T-helper 1 cell treated with Interleukin-12 subunit alpha and Interleukin-12 subunit beta and Interleukin-4 antibody, amounts not matched to agents 30 μg/mL and 1 μg/mL, for 36 hours (primary cell): ENCODE data around the gene BANF2.

ENCODE experiments used
- H3K27ac Mint-ChIP-seq: one replicate; pipeline ENCODE4 v1.8.0; 2021; ENCODE audit warnings: mild to moderate bottlenecking, mixed read lengths
- H3K27me3 Mint-ChIP-seq: one replicate; pipeline ENCODE4 v1.8.0; 2021; ENCODE audit warnings: low read depth, mixed read lengths
- H3K36me3 Mint-ChIP-seq: one replicate; pipeline ENCODE4 v1.8.0; 2021; ENCODE audit warnings: low read depth, mixed read lengths
- H3K4me1 Mint-ChIP-seq: one replicate; pipeline ENCODE4 v1.8.0; 2021; ENCODE audit warnings: low read depth, mixed read lengths
- H3K4me3 Mint-ChIP-seq: one replicate; pipeline ENCODE4 v1.8.0; 2021; ENCODE audit warnings: mild to moderate bottlenecking, moderate library complexity, mixed read lengths
- H3K9me3 Mint-ChIP-seq: one replicate; pipeline ENCODE4 v1.8.0; 2021; ENCODE audit warnings: mixed read lengths

BANF2 gene

GRCh38 chr20:17741220-17741619, 41.5 kb downstream of the BANF2 start:
- H3K36me3 Mint-ChIP-seq, result no peaks in the 10 kb centered on the region
- H3K27me3 Mint-ChIP-seq, result no peaks in the 10 kb centered on the region
- no peaks in the 10 kb centered on the region for H3K4me1 Mint-ChIP-seq
- no peak overlapping the region for H3K27ac Mint-ChIP-seq
- no peak overlapping the region for H3K4me3 Mint-ChIP-seq
- H3K9me3 Mint-ChIP-seq, result peaks cover 12% of the 10 kb centered on the region

- H3K9me3 Mint-ChIP-seq, result peaks cover 6% of the 10 kb centered on the region
- no peaks in the 10 kb centered on the region for H3K4me1 Mint-ChIP-seq
- no peak overlapping the region for H3K27ac Mint-ChIP-seq
- H3K4me3 Mint-ChIP-seq, result no peak overlapping the region
- H3K27me3 Mint-ChIP-seq, result peaks cover 3% of the 10 kb centered on the region
- no peaks in the 10 kb centered on the region for H3K36me3 Mint-ChIP-seq
Observed at GRCh38 chr20:17742731-17743130, 43.0 kb downstream of the BANF2 start.

DNA sequence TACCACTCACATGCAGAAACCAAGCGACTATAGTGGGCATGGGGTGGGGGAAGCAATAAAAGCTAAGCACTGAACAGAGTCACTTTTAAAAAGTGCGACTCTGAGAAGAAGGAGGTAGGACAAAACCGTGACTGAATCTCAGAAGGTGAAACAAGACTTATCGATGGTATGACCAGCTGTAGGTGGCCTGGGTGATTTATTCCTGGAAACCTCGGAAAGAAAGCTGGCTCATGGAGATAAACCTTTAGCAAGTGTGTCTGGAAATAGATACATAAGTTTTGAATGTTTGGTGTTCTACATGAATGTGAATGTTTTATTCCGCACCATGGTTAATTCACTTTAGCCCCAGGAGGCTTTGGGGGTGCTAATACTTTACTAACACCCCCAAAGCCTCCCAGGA, 43.9 kb downstream of the BANF2 start:
- Mint-ChIP-seq H3K27ac (no peak overlapping the region), H3K4me1 (no peaks in the 10 kb centered on the region), H3K36me3 (no peaks in the 10 kb centered on the region)

DNA sequence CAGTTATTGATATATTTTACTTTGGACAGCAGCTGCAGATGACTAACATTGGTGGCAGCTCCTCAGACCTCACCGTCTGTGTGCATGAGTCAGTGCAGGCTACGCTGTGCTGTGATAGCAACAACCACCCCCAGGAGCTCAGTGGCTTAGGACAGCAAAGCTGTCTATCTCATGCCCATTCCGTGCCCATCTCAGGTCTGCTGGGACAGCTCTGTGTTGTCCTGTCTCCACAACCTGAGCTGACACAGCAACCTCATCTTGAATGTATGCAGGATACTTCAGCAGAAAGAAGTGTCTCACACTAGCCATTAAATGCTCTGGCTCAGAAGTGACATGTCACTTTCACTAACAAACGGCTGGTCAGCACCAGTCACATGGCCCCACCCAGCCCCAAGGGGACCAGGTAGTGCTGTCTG, 47.7 kb downstream of the BANF2 start:
- Mint-ChIP-seq H3K36me3 (no peaks in the 10 kb centered on the region), H3K9me3 (no peaks in the 10 kb centered on the region), H3K4me1 (no peaks in the 10 kb centered on the region), H3K27ac (no peak overlapping the region), H3K27me3 (peaks cover 3% of the 10 kb centered on the region), H3K4me3 (no peak overlapping the region)

More for the DNA sequence above, 43.9 kb downstream of the BANF2 start:
- no peaks in the 10 kb centered on the region for H3K9me3 Mint-ChIP-seq
- peaks cover 3% of the 10 kb centered on the region for H3K27me3 Mint-ChIP-seq
- no peak overlapping the region for H3K4me3 Mint-ChIP-seq

- Mint-ChIP-seq H3K4me1 (no peaks in the 10 kb centered on the region), H3K9me3 (no peaks in the 10 kb centered on the region), H3K27ac (no peak overlapping the region), H3K36me3 (no peaks in the 10 kb centered on the region), H3K27me3 (peaks cover 3% of the 10 kb centered on the region), H3K4me3 (no peak overlapping the region)
Observed at GRCh38 chr20:17748279-17748678, 48.5 kb downstream of the BANF2 start.

DNA sequence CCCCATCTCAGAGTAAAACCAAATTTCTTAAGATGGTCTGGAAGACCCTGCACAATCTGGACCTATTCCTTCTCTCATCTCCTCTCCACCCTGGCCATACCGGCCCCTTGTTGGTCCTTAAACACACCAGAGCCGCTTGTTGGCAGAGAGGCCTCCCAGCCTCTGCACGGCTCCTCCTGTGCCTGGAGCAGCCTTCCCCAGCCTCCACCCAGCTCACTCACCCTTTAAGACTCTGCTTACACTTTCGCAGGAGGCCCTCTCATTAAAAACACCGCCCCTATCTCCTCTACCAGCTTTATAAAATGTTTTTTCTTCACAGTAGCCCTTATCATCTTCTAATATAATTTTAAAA, 49.8 kb downstream of the BANF2 start:
- Mint-ChIP-seq H3K36me3 (no peaks in the 10 kb centered on the region), H3K27ac (no peak overlapping the region)

GRCh38 chr20:17749978-17750721, 50.4 kb downstream of the BANF2 start:
- peaks cover 3% of the 10 kb centered on the region for H3K27me3 Mint-ChIP-seq
- H3K9me3 Mint-ChIP-seq, result no peaks in the 10 kb centered on the region
- no peak overlapping the region for H3K4me3 Mint-ChIP-seq
- H3K36me3 Mint-ChIP-seq, result no peaks in the 10 kb centered on the region
- no peak overlapping the region for H3K27ac Mint-ChIP-seq
- H3K4me1 Mint-ChIP-seq, result no peaks in the 10 kb centered on the region

More for the DNA sequence above, 49.8 kb downstream of the BANF2 start:
- no peaks in the 10 kb centered on the region for H3K9me3 Mint-ChIP-seq
- peaks cover 3% of the 10 kb centered on the region for H3K27me3 Mint-ChIP-seq
- H3K4me3 Mint-ChIP-seq, result no peak overlapping the region
- H3K4me1 Mint-ChIP-seq, result no peaks in the 10 kb centered on the region

DNA sequence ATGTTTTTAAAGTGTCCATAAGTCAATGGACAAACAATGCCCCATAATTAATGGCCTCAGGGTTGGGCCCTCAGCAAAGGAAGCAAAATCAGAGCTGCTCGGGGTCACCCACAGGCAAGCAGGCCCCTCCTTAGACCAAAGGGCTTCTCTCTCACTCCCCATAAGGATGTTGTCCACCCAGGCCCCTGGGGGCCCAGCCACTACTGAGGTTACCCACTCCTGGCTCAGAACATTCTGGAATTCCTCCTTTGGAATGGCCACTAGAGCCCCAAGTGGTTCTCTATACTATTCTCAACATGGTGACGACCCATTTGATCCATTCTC, 50.9 kb downstream of the BANF2 start:
- H3K4me3 Mint-ChIP-seq, result no peak overlapping the region
- no peaks in the 10 kb centered on the region for H3K4me1 Mint-ChIP-seq
- no peak overlapping the region for H3K27ac Mint-ChIP-seq
- H3K9me3 Mint-ChIP-seq, result no peaks in the 10 kb centered on the region
- no peaks in the 10 kb centered on the region for H3K36me3 Mint-ChIP-seq
- H3K27me3 Mint-ChIP-seq, result peaks cover 4% of the 10 kb centered on the region

- Mint-ChIP-seq H3K36me3 (no peaks in the 10 kb centered on the region), H3K4me3 (no peak overlapping the region), H3K9me3 (no peaks in the 10 kb centered on the region), H3K27me3 (peaks cover 9% of the 10 kb centered on the region), H3K27ac (no peak overlapping the region), H3K4me1 (no peaks in the 10 kb centered on the region)
Observed at GRCh38 chr20:17751640-17752039, 51.9 kb downstream of the BANF2 start.

DNA sequence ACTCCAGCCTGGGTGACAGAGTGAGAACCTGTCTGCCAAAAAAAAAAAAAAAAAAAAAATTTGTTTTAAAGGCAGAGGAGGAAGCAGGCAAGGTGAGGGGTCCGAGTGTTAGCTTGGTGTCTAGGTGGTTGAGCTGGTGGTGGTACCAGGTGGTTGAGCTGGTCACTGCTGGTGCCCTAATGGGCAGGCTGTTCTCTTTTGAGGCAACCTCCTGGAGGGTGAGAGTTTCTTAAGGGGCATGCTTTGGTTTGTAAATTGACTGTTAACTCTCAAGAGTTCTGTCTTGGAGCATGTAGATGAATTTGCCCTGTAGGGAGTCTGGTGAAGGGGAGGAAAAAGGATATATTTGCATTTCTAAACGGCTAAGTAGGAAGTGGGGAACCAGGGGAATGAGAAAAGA, 52.7 kb downstream of the BANF2 start:
- H3K27me3 Mint-ChIP-seq, result peaks cover 6% of the 10 kb centered on the region
- H3K9me3 Mint-ChIP-seq, result no peaks in the 10 kb centered on the region
- no peaks in the 10 kb centered on the region for H3K4me1 Mint-ChIP-seq
- no peaks in the 10 kb centered on the region for H3K36me3 Mint-ChIP-seq
- no peak overlapping the region for H3K27ac Mint-ChIP-seq
- H3K4me3 Mint-ChIP-seq, result no peak overlapping the region

DNA sequence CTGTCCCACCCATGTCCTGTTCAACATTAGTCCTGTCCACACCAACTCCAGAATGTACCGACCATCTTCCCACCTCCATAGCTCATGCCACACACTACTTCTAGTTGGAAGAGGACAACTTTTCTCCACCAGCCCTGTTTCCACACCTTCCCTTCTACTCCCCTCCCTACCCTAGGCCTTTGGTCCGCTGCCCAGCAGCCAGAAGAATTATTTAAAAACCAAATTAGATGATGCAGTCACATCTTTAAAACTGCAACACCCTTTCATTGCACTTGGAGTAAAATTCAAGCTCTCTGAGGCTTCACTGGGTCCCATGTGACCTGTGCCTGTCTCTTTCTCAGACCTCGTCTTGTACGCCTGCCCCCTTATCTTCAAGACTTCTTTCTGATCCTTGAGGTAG, 53.8 kb downstream of the BANF2 start:
- Mint-ChIP-seq H3K4me1 (no peaks in the 10 kb centered on the region), H3K27me3 (peaks cover 6% of the 10 kb centered on the region), H3K4me3 (no peak overlapping the region), H3K9me3 (peaks cover 7% of the 10 kb centered on the region), H3K36me3 (no peaks in the 10 kb centered on the region), H3K27ac (no peak overlapping the region)

- H3K4me3 Mint-ChIP-seq, result no peak overlapping the region
- peaks cover 10% of the 10 kb centered on the region for H3K9me3 Mint-ChIP-seq
- H3K4me1 Mint-ChIP-seq, result no peaks in the 10 kb centered on the region
- no peak overlapping the region for H3K27ac Mint-ChIP-seq
- H3K27me3 Mint-ChIP-seq, result peaks cover 6% of the 10 kb centered on the region
- H3K36me3 Mint-ChIP-seq, result no peaks in the 10 kb centered on the region
Observed at GRCh38 chr20:17756529-17756928, 56.8 kb downstream of the BANF2 start.

GRCh38 chr20:17757496-17757895, 57.7 kb downstream of the BANF2 start:
- Mint-ChIP-seq H3K36me3 (no peaks in the 10 kb centered on the region), H3K4me1 (no peaks in the 10 kb centered on the region), H3K9me3 (peaks cover 10% of the 10 kb centered on the region), H3K4me3 (no peak overlapping the region), H3K27ac (no peak overlapping the region), H3K27me3 (peaks cover 6% of the 10 kb centered on the region)

DNA sequence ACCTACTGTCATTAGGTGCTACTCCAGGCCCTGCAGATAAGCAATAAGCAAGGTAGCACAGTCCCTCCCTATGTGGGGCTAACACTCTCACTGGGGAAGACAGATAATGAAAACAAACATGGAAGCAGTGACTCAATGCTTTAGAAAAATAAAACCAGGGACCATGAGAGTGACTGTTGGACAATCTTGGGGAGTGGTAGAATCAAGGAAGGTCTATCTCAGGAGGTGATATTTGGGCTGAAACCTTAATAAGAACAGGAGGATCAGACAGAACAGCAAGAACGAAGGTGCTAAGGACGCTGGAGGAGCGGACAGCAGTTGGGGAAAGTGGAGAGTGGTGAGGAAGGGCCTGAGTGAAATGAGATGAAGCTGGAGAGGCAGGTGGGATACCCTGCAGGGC, 58.2 kb downstream of the BANF2 start:
- H3K36me3 Mint-ChIP-seq, result no peaks in the 10 kb centered on the region
- H3K4me1 Mint-ChIP-seq, result no peaks in the 10 kb centered on the region
- H3K9me3 Mint-ChIP-seq, result peaks cover 10% of the 10 kb centered on the region
- peaks cover 6% of the 10 kb centered on the region for H3K27me3 Mint-ChIP-seq
- no peak overlapping the region for H3K4me3 Mint-ChIP-seq
- H3K27ac Mint-ChIP-seq, result no peak overlapping the region

DNA sequence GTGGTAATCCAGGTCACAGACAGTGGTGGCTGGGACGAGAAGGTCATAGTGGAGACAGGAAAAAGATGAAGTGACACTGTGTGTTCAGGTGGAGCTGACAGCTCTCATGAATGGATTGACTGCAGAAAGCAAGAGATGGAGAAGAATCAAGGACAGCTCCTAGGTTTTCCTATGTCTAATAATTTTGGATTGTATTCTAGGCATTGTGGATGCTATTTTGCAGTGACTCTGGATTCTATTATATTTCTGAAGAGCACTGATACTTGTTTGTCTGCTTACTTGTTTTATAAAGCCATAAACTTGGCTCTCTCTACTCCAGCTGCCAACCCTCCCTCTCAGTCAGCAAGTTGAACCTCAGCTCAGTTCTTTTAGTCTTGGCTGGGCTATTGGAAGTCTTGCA, 58.7 kb downstream of the BANF2 start:
- Mint-ChIP-seq H3K9me3 (peaks cover 10% of the 10 kb centered on the region), H3K36me3 (no peaks in the 10 kb centered on the region), H3K27me3 (peaks cover 6% of the 10 kb centered on the region), H3K27ac (no peak overlapping the region), H3K4me3 (no peak overlapping the region), H3K4me1 (no peaks in the 10 kb centered on the region)

- H3K4me3 Mint-ChIP-seq, result no peak overlapping the region
- peaks cover 6% of the 10 kb centered on the region for H3K27me3 Mint-ChIP-seq
- H3K36me3 Mint-ChIP-seq, result no peaks in the 10 kb centered on the region
- H3K4me1 Mint-ChIP-seq, result no peaks in the 10 kb centered on the region
- H3K9me3 Mint-ChIP-seq, result peaks cover 10% of the 10 kb centered on the region
- no peak overlapping the region for H3K27ac Mint-ChIP-seq
Observed at GRCh38 chr20:17759449-17759848, 59.7 kb downstream of the BANF2 start.
